ENCODE measurements around the gene MALAT1. TPM values are rescaled to one million over a fixed set of nuclear protein-coding genes. Genes with fewer than 3 reads are reported as not detected.

Gene MALAT1
- total RNA-seq, 4 donors from 2014 or later, result 16,732 to 21,734 (median 18,618) TPM

- TF ChIP-seq, protein P1, sequence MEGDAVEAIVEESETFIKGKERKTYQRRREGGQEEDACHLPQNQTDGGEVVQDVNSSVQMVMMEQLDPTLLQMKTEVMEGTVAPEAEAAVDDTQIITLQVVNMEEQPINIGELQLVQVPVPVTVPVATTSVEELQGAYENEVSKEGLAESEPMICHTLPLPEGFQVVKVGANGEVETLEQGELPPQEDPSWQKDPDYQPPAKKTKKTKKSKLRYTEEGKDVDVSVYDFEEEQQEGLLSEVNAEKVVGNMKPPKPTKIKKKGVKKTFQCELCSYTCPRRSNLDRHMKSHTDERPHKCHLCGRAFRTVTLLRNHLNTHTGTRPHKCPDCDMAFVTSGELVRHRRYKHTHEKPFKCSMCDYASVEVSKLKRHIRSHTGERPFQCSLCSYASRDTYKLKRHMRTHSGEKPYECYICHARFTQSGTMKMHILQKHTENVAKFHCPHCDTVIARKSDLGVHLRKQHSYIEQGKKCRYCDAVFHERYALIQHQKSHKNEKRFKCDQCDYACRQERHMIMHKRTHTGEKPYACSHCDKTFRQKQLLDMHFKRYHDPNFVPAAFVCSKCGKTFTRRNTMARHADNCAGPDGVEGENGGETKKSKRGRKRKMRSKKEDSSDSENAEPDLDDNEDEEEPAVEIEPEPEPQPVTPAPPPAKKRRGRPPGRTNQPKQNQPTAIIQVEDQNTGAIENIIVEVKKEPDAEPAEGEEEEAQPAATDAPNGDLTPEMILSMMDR (IDR thresholded peaks at IDR 0.05; ENCODE audit: low read depth), result no peak
These were observed 4.6 kb downstream of the MALAT1 start for GRCh38 chr11:65503368-65503948.

- TF ChIP-seq, protein P1 (IDR thresholded peaks at IDR 0.05; ENCODE audit: low read depth), result no peak
These were observed 5.3 kb downstream of the MALAT1 start for GRCh38 chr11:65503949-65504673.

GRCh38 chr11:65504674-65505465 lies 6.0 kb downstream of the MALAT1 start:
- TF ChIP-seq, protein P1 (IDR thresholded peaks at IDR 0.05; ENCODE audit: low read depth), result no peak

GRCh38 chr11:65505466-65506289 lies 6.8 kb downstream of the MALAT1 start:
- TF ChIP-seq, protein P1 (IDR thresholded peaks at IDR 0.05; ENCODE audit: low read depth), result no peak

- TF ChIP-seq, protein P1 (IDR thresholded peaks at IDR 0.05; ENCODE audit: low read depth), result no peak
These were observed 7.5 kb downstream of the MALAT1 start for GRCh38 chr11:65506290-65506771.

- TF ChIP-seq, protein P1 (IDR thresholded peaks at IDR 0.05; ENCODE audit: low read depth), result no peak
These were observed 8.1 kb downstream of the MALAT1 start for GRCh38 chr11:65506772-65507505.

Measured in subcutaneous adipose tissue (tissue), 4 donors.